GM21619 (cell line): Measurements from ENCODE around the gene INTS15.

Source experiments
- ATAC-seq: cut with Tn5 transposase; IDR thresholded peaks from one replicate; pipeline ENCODE4 v1.9.1; 2021; ENCODE audit not compliant: unreplicated experiment

INTS15 gene

GRCh38 chr7:6642239-6642839, 52.5 kb downstream of the INTS15 start:
- ATAC-seq: no peak

DNA sequence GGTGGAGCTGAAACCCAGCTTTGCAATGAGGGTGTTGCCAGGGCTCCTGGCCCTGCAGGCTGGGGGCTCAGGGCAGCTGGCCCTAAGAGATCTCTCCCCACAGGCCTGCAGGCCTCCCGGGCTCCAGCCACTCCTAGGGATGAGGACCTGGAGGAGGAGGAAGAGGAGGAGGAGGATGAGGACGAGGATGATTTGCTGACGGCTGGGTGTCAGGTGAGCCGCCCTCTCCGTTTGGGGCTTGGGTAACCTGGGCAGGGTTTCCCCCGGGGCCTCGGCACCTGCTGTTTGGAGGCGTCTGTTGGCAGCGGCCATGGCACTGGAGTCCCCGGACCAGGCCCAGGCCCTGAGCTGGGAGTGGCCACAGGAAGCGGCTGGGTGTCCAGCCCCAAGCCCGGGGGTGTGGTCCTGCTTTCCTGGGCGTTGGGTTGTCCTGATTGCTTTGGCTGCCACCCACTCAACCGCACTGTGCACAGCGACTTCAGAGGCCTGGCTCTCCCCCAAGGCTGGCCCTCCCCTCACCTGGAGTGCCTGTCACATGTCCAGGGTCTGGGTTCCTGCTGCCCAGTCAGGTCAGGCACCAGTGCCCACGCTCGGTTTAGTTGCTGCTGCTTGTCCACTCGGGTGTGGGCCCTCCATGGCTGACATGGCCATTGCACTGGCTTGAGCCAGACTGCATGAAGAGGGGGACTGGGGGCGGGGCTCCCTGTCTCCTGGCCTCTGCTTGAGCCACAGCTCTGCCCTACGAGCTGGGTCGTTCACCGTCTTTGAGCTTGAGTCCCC, 53.2 kb downstream of the INTS15 start:
- ATAC-seq: no peak

- no peak for ATAC-seq
Observed at GRCh38 chr7:6643915-6644625, 54.2 kb downstream of the INTS15 start.

DNA sequence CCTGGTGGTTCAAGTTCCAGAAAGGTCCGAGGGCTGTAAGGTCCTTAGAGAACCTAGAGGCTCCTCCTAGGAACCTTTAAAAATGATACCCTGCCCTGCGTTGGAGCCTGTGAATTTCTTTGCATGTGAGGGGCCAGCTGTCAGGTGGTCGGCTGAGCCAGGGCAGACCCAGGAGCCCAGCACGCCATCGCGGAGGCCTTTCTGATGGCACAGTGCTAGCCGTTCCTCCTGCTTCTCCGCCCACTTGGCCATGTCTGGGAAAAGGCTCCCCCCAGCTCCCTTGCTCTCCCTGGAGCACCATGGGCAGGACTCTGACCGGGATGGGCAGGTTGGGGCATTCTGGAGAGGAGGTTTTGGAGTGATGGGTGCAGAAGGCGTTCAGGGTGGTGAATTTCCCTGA, 54.9 kb downstream of the INTS15 start:
- no peak for ATAC-seq

GRCh38 chr7:6646465-6646864, 56.6 kb downstream of the INTS15 start:
- ATAC-seq: no peak

DNA sequence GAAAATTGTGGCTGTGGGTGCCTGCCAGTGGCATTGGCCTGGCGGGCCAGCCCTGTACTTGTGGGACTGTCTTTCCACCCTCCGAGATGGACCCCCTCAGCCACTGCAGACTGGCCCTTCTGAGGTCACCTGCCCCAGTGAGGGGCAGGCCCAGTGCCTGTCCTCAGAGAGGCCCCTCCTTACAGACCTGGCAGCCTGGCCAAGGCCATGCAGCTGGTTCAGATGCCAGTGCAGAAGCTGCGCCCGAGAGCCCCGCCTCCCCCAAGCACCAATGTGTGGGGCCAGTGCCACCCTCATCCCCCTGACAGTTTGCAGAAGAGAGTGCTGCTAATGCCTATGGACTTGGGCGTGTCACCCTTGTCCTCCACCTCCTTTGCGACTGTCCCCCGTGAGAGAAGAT, 57.3 kb downstream of the INTS15 start:
- no peak for ATAC-seq

GRCh38 chr7:6647541-6647940, 57.7 kb downstream of the INTS15 start:
- no peak for ATAC-seq

DNA sequence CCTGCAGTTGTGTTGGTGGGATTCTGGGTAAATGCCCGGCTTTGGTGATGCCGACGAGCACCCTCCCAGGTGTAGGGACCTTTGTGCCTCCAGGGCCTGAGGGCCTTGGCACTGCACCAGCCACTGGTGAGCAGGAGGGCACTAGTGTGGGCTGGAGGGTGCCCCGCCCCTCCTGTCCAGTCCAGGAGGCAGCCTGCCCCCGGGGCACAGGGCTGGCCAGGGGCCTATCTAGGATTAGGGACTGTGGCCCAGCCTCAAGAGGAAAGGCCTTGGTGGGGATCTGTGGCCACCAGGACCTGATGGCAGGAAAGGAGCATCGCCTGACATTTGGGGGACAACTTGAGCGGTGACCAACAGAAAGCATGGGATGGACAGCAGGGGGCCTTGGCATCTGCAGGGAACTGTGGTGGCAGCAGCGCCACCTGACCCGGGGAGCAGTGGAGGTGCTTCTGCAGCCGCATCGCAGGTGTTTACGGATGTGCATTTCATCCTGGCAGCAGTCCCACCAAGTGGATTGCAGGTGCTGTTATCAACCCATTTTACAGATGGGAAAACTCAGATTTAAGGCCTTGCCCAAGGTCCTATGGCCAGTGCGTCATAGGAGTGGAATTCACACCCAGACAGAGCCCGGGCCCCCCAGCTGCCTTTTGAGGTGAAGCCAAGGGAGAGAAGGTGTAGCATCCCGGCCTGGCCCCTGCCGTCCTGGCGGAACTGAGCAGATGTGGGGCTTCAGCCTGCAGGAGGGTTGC, 58.4 kb downstream of the INTS15 start:
- ATAC-seq: no peak

DNA sequence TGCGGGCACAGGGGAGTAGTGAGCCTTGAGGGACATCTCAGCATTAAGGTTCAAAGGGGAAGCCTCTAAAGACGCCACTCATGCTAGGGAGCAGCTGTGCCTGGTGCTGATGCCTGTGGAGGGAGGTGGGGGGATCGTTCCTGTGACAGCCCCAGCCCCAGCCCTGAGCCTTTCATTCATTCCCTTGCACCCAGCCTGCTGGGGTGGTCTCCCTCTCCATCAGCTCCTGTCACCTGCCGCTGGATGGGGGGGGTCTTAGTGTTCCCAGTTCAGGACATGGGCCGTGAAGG, 58.9 kb downstream of the INTS15 start:
- no peak for ATAC-seq

DNA sequence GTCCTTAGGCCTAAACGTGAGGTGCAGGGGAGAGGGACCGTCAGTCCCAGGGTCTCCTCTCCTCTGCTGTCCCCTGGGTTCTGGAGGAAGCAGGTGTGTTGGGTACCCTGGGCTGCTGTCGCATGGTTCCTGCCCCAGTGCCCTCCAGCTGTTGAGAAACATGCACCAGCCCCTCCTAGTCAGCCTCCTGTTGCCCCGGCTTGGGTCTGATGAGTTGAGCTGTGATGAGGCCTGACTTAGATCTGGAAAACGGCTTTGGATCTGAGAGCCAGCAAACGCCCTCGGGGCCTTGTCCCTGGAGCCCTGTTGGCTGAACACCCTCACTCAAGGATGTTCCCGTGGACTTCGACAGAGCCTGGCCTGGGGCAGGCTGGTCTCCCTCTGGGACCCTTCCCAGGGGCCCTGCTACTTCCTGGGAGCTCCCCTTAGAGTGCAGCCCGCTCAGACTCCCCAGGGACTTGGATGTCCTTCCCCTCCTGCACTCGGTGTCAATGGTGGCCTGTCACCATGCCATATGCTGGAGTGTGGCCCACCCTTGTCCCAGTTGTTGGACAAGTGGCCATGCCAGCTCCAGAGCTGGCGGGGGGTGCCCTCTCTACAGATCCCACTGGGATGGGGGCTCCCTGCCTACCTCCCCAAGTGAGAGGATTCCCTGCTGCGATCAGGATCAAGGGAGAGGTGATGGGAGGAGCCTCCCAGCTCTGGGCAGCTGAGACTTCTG, 59.6 kb downstream of the INTS15 start:
- ATAC-seq: no peak

DNA sequence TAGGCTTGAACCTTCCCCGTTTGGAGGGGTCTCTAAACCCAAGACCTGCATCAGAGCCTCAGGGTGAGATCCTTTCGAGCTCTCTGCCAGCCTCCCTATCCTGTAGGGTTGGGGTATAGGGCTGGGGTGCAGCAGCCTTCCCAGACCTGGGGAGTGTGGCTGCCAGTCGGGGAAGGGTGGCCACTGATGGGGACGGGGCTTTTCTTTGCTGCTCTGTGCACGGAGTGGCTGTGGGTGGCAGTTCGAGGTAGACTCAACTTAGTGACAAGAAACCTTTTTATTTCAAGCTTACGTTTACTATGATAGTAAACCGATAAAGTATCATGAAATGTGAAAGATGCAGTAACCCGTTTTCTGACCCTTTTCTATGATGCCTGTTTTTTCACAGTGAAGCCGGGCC, 60.3 kb downstream of the INTS15 start:
- no peak for ATAC-seq

GRCh38 chr7:6650521-6651011, 60.7 kb downstream of the INTS15 start:
- no peak for ATAC-seq

DNA sequence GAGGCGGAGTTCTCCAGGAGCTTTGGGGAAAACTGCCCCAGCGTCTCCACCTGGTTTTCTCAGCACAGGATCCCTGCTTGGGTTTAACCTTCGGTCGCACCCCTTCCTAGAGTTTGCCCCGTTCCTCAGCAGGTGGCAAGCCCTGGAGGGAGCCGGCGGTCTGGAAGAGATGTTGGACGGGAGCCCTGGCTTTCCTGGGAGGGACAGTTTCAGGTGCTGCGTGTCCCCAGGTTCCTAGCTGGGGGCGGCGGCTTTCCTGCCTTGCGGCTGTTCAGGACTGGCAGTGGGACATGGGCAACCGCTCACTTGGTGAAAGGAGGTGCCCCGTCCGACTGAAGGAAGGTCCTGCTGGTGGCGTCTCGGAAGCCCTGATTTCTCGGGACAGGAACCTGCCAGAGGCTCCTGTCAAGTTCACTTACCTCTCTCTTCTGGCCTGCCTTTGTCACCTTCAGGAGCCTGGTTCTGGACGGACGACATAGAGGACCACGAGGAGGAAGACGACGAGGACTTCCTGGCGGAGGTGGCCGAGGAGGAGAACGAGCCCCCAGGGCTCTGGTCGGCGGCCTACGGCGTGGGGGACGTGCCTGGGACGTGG, 62.1 kb downstream of the INTS15 start:
- no peak for ATAC-seq

- ATAC-seq: no peak
Observed at GRCh38 chr7:6652446-6653011, 62.7 kb downstream of the INTS15 start.

DNA sequence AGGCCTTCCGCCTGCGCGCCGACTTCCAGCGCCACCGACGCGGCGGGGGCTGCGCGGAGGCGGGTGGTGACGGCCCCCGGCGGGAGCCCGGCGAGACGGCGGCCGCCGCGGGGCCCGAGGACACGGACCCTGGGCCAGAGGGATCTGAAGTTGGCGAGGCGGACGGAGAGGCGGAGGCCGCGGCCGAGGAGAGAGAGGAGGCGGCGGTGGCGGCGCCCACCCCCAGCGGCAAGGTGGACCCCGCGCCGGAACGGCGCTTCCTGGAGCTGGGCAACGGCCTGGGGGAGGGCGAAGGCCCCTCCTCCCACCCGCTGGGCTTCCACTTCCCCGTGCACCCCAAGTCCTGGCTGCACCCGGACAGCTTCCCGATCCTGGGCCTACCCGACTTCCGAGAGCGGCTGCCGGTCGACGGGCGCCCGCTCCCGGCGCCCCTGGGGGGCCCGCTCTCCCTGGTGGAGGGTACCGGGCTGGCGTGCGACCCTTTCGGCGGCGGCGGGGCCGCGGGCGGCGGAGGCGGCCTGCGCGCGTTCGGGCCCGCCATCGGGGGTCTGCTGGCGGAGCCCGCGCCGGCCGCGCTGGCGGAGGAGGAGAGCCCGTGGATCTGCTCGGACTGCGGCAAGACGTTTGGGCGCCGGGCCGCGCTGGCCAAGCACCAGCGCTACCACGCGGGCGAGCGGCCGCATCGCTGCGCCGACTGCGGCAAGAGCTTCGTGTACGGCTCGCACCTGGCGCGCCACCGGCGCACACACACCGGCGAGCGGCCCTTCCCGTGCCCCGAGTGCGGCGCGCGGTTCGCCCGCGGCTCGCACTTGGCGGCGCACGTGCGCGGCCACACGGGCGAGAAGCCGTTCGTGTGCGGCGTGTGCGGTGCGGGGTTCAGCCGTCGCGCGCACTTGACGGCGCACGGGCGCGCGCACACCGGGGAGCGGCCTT, 63.5 kb downstream of the INTS15 start:
- no peak for ATAC-seq

DNA sequence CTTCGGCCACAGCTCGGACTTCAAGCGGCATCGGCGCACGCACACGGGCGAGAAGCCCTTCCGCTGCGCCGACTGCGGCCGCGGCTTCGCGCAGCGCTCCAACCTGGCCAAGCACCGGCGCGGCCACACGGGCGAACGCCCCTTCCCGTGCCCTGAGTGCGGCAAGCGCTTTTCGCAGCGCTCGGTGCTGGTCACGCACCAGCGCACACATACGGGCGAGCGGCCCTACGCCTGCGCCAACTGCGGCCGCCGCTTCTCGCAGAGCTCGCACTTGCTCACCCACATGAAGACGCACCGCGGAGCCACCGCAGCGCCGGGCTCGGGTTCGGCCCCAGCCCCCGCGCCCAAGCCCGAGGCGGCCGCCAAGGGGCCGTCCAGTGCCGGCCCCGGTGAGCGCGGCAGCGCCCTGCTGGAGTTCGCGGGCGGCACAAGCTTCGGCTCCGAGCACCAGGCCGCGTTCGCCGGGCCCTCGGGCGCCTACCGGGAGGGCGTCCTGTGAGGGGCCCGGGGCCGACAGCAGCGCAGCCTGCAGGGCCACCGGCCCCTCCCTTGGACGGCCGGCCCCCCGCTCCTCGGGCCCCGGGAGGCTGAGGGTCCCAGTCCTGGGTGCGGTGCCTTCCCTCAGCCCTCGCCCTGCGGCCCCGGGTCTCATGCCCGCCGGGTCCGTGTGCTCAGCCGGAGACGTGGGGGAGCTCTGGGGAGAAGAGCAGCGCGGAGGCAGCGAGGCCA, 64.5 kb downstream of the INTS15 start:
- no peak for ATAC-seq

- ATAC-seq: no peak
Observed at GRCh38 chr7:6654842-6655610, 65.2 kb downstream of the INTS15 start.
